Fibroblast of lung (primary cell): ENCODE measurements around the gene TMEM127.

Source experiments
- EZH2 ChIP-seq: IDR thresholded peaks from 2 replicates; pipeline ENCODE4 v1.5.1; 2012; ENCODE audit warnings: low read length, control low read depth, mild to moderate bottlenecking; ENCODE audit errors: missing control alignments
- TF ChIP-seq, protein P1 (sequence below), 2 donors: IDR thresholded peaks in 1 of 2; conservative IDR thresholded peaks in 1 of 2; 1 replicate in 1 of 2; 2 replicates in 1 of 2; pipeline ENCODE4 v1.5.1; 2011 to 2012; ENCODE audit warnings: low read length in 2 of 2, control low read depth in 1 of 2, inconsistent platforms in 1 of 2, low read depth in 1 of 2, mild to moderate bottlenecking in 1 of 2

GRCh38 chr2:96247009-96247408, 18.8 kb downstream of the TMEM127 start:
- TF ChIP-seq, protein P1, sequence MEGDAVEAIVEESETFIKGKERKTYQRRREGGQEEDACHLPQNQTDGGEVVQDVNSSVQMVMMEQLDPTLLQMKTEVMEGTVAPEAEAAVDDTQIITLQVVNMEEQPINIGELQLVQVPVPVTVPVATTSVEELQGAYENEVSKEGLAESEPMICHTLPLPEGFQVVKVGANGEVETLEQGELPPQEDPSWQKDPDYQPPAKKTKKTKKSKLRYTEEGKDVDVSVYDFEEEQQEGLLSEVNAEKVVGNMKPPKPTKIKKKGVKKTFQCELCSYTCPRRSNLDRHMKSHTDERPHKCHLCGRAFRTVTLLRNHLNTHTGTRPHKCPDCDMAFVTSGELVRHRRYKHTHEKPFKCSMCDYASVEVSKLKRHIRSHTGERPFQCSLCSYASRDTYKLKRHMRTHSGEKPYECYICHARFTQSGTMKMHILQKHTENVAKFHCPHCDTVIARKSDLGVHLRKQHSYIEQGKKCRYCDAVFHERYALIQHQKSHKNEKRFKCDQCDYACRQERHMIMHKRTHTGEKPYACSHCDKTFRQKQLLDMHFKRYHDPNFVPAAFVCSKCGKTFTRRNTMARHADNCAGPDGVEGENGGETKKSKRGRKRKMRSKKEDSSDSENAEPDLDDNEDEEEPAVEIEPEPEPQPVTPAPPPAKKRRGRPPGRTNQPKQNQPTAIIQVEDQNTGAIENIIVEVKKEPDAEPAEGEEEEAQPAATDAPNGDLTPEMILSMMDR (conservative IDR thresholded peaks at IDR 0.05 in 1 of 2, IDR thresholded peaks at IDR 0.05 in 1 of 2; ENCODE audit: low read depth in 1 of 2, low read length in 2 of 2), result no peak
- no peak for TF ChIP-seq EZH2
